ENCODE results near the gene EZR. TPM values are rescaled to one million over a fixed set of nuclear protein-coding genes. Genes with fewer than 3 reads are reported as not detected.
A peak's percentile ranks its signal among the peaks of the same experiment; 100 is the strongest.

Gene EZR
- total and polyA plus RNA-seq, 8 donors: 69.5 to 317 (median 218) TPM

- H3K9me3 ChIP-seq: no peaks in the 10 kb centered on the region
- intact Hi-C loops (cut with DNase I; ENCODE audit: low total_unique reads): no loop called here
- H3K27ac ChIP-seq: peak overlapping the region in 4 of 5 donors; percentile 26 to 53 (median 38)
- TF ChIP-seq POLR2AphosphoS5 (IDR thresholded peaks at IDR 0.05): no peak
- WGBS, 5 donors: 48 to 60% (median 56%) methylated on average over 12 of the region's 12 CpGs
- peak in 1 of 2 donors; percentile 40 for DNase-seq
- peaks cover 24 to 56% (median 45%) of the 10 kb centered on the region in 4 donors for H3K36me3 ChIP-seq
- H3K27me3 ChIP-seq: no peaks in the 10 kb centered on the region
- H3K4me3 ChIP-seq: no peak overlapping the region
- H3K4me1 ChIP-seq: peaks cover 0 to 27% (median 6%) of the 10 kb centered on the region in 4 donors
These were observed 56.3 kb downstream of the EZR start for GRCh38 chr6:158762787-158763433.

- Histone ChIP-seq H3K27ac (no peak overlapping the region), H3K4me3 (no peak overlapping the region), H3K4me1 (peaks cover 0 to 27% (median 6%) of the 10 kb centered on the region in 4 donors), H3K36me3 (peaks cover 13 to 56% (median 35%) of the 10 kb centered on the region in 4 donors), H3K9me3 (no peaks in the 10 kb centered on the region), H3K27me3 (no peaks in the 10 kb centered on the region)
- TF ChIP-seq POLR2A (IDR thresholded peaks at IDR 0.05) (no peak), EP300 (IDR thresholded peaks at IDR 0.05) (no peak), POLR2AphosphoS5 (IDR thresholded peaks at IDR 0.05) (no peak), CTCF (IDR thresholded peaks at IDR 0.05) (no peak)
- 89 to 92% (median 91%) methylated on average over 10 of the region's 10 CpGs for WGBS, 5 donors
- intact Hi-C loops (cut with DNase I; ENCODE audit: low total_unique reads): no loop called here
- DNase-seq: no peak
These were observed 57.4 kb downstream of the EZR start for GRCh38 chr6:158761746-158762145.

- no peaks in the 10 kb centered on the region for H3K27me3 ChIP-seq
These were observed 58.4 kb downstream of the EZR start for GRCh38 chr6:158760618-158761250.

GRCh38 chr6:158759966-158760617 is 59.1 kb downstream of the EZR start:
- intact Hi-C loops (cut with DNase I; ENCODE audit: low total_unique reads): no loop called here
- H3K4me1 ChIP-seq: peaks cover 0 to 24% (median 6%) of the 10 kb centered on the region in 4 donors
- no peak for DNase-seq
- H3K27ac ChIP-seq: no peak overlapping the region
- no peaks in the 10 kb centered on the region for H3K9me3 ChIP-seq
- H3K36me3 ChIP-seq: peaks cover under 1 to 45% (median 18%) of the 10 kb centered on the region in 4 donors
- no peaks in the 10 kb centered on the region for H3K27me3 ChIP-seq
- H3K4me3 ChIP-seq: no peak overlapping the region
- TF ChIP-seq POLR2A (IDR thresholded peaks at IDR 0.05) (no peak), CTCF (IDR thresholded peaks at IDR 0.05) (no peak), POLR2AphosphoS5 (IDR thresholded peaks at IDR 0.05) (no peak), EP300 (IDR thresholded peaks at IDR 0.05) (no peak)
- 72 to 92% (median 80%) methylated on average over 6 to 7 of the region's 7 CpGs for WGBS, 5 donors

More at GRCh38 chr6:158760618-158761250, 58.4 kb downstream of the EZR start:
- Histone ChIP-seq H3K27ac (no peak overlapping the region), H3K4me1 (peaks cover 0 to 27% (median 6%) of the 10 kb centered on the region in 4 donors), H3K36me3 (peaks cover 7 to 47% (median 25%) of the 10 kb centered on the region in 4 donors), H3K4me3 (no peak overlapping the region), H3K9me3 (no peaks in the 10 kb centered on the region)
- TF ChIP-seq POLR2AphosphoS5 (IDR thresholded peaks at IDR 0.05): no peak
- no peak for TF ChIP-seq CTCF (IDR thresholded peaks at IDR 0.05)
- no peak for TF ChIP-seq POLR2A (IDR thresholded peaks at IDR 0.05)
- TF ChIP-seq EP300 (IDR thresholded peaks at IDR 0.05): no peak
- WGBS, 5 donors: 73 to 81% (median 77%) methylated on average over 17 of the region's 17 CpGs
- no peak for DNase-seq
- intact Hi-C loops (cut with DNase I; ENCODE audit: low total_unique reads): no loop called here
